DMS114 treated with DMSO at 0.1 percent for 48 hours (cell line): Measurements from ENCODE around the gene ADRA2B.
"Not testable (repeated sequence)": the region's sequence is repeated elsewhere in the genome, so short reads cannot be mapped to it uniquely, and the experiment has no call there.

Source experiments
- DNase-seq: peaks from one replicate; lab custom pipeline; 2025; ENCODE audit not compliant: unreplicated experiment; lab: John Stamatoyannopoulos, UW

ADRA2B gene

GRCh38 chr2:96071087-96071976 lies 45.0 kb downstream of the ADRA2B start:
- not testable (repeated sequence) for DNase-seq

- DNase-seq, result not testable (repeated sequence)
Measured at GRCh38 chr2:96070351-96070750, 46.0 kb downstream of the ADRA2B start.

GRCh38 chr2:96069878-96070277 lies 46.5 kb downstream of the ADRA2B start:
- not testable (repeated sequence) for DNase-seq

- not testable (repeated sequence) for DNase-seq
Measured at GRCh38 chr2:96067902-96068581, 48.3 kb downstream of the ADRA2B start.

GRCh38 chr2:96067098-96067660 lies 49.2 kb downstream of the ADRA2B start:
- DNase-seq, result not testable (repeated sequence)

GRCh38 chr2:96066511-96066910 lies 49.9 kb downstream of the ADRA2B start:
- not testable (repeated sequence) for DNase-seq

GRCh38 chr2:96065954-96066353 lies 50.4 kb downstream of the ADRA2B start:
- DNase-seq, result not testable (repeated sequence)

GRCh38 chr2:96065381-96065930 lies 50.9 kb downstream of the ADRA2B start:
- DNase-seq, result no peak

- not testable (repeated sequence) for DNase-seq
Measured at GRCh38 chr2:96064760-96065159, 51.6 kb downstream of the ADRA2B start.

GRCh38 chr2:96064047-96064675 lies 52.2 kb downstream of the ADRA2B start:
- DNase-seq, result not testable (repeated sequence)

GRCh38 chr2:96063116-96063899 lies 53.1 kb downstream of the ADRA2B start:
- DNase-seq, result not testable (repeated sequence)
